GM19328 (cell line): ENCODE data around the gene ZNF607.
"Not testable (repeated sequence)": the region's sequence is repeated elsewhere in the genome, so short reads cannot be mapped to it uniquely, and the experiment has no call there.

Experiments used
- ATAC-seq: cut with Tn5 transposase; IDR thresholded peaks from one replicate; pipeline ENCODE4 v1.9.1; 2021; ENCODE audit warnings: mild to moderate bottlenecking, moderate library complexity; ENCODE audit not compliant: unreplicated experiment

Gene ZNF607

GRCh38 chr19:37719111-37719926 lies at the start of gene ZNF607:
Gene ZNF607, minus strand, starts transcription at chr19:37719761. Its CDS starts 8,143 bp downstream, at chr19:37711618.
- ATAC-seq = peak; percentile 97

- ATAC-seq = no peak
These were observed 43.9 kb upstream of the ZNF607 start for GRCh38 chr19:37763488-37763887.

DNA sequence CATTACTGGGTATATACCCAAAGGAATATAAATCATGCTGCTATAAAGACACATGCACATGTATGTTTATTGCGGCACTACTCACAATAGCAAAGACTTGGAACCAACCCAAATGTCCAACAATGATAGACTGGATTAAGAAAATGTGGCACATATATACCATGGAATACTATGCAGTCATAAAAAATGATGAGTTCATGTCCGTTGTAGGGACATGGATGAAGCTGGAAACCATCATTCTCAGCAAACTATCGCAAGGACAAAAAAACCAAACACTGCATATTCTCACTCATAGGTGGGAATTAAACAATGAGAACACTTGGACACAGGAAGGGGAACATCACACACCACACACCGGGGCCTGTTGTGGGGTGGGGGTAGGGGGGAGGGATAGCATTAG lies 38.1 kb upstream of the ZNF607 start:
- ATAC-seq = not testable (repeated sequence)

DNA sequence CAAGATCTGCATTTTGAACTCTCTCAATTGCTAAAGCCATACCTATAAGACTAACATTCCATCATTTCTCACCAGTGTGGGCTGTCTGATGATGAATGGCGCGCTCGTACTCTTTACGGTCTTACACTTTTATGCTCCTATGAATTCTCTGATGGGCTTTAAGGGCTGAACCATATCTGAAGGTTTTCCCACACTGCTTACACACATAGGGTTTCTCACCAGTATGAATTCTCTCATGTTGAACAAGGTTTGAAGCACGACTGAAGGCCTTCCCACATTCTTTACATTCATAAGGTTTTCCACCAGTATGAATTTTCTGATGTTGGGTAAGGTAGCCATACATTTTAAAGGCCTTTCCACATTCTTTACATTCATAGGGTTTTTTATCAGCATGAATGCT lies 18.8 kb upstream of the ZNF607 start:
- ATAC-seq = no peak

DNA sequence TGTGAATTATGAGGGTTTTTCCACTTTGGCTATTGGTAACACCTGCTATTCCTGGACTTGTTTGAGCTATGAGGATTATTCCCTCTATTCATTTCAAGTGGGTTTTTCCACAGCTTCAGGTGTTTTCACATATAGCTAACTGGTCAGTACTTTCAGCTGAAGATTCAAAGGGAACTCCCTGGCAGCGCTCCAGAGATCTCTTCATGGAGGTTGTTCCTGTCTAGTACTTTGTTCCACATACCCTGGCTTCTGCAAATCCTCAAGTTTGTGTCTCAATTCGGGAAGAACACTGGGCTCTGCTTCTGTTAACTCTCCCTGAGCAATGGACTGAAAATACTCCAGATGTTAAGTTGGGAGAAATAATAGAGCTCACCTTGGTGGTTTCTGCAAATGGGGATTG lies 5.6 kb upstream of the ZNF607 start:
- ATAC-seq = no peak

DNA sequence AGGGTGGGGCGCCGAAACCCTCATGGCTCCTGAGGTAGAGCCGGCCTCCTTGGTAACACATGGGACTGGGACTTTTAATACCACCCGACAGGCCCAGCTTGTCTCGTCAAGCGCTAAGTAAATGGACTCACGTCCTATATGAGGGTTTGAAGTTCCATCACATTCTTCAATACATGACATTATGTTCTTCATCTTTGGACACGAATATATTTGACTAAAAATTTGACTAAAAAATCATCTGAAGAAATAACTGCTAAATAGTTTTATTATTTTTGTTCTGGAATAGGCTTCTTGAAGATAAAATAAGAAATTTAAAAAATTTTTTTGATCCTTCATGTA lies 335 bp upstream of the ZNF607 start:
- ATAC-seq = no peak

GRCh38 chr19:37718304-37718703 lies 1.3 kb downstream of the ZNF607 start:
- ATAC-seq = no peak

DNA sequence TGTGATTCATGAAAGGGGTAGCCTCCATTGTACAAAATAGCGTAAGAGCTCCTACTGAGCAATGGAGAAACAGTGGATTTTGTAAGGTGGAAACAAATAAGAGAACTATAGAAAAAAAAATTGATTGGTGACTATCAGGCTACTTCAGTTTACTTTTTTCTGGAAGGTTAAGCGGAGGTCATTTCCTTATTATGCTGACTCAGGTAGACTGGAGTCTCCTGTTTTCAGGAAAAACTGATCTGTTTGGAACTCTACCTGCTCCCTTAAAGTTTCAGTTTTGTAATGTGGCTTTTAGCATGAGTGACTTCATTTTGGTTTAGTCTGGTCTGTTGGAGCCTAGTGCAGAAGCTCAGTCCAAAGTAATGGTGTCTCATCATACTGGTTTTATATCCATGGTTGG lies 3.4 kb downstream of the ZNF607 start:
- ATAC-seq = no peak

DNA sequence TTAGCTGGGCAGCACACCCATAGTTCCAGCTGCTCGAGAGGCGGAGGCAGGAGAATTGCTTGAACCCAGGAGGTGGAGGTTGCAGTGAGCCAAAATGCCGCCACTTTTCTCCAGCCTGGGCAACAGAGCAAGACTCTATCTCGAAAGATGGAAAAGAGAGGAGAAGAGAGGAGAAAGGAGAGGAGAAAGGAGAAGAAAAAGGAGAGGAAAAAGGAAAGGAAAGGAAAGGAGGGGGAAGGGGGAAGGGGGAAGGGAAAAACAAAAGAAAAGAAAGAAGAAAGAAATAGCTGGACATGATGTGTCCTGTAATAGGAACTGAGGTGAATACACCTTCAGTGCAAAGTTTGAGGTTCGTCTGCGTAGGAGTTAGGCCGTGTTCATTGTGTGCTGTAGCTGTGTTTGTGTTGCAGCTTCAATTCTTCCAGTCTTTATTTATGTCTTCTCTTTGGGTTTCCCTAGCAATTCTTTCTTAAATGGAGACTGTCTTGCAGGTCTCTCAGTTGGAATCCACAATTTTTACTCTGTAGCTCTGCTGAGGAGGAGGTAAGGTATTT lies 13.4 kb downstream of the ZNF607 start:
- no peak for ATAC-seq

DNA sequence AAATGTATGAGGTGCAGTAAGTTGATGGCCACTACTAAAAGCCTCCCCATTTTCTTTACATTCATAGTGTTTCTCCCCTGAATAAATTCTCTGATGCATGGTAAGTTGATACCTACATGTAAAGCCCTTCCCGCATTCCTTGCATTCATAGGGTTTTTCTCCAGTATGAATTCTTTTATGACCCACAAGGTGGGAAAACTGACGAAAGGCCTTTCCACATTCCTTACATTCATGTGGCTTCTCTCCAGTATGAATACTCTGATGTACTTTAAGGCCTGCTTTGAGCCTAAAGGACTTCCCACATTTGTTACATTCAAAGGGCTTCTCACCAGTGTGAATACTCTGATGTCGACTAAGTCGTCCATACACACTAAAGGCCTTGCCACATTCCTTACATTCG lies 20.5 kb downstream of the ZNF607 start:
- ATAC-seq = no peak

GRCh38 chr19:37698216-37698615 lies 21.3 kb downstream of the ZNF607 start:
- no peak for ATAC-seq

- ATAC-seq = no peak
These were observed 24.2 kb downstream of the ZNF607 start for GRCh38 chr19:37695144-37695899.

DNA sequence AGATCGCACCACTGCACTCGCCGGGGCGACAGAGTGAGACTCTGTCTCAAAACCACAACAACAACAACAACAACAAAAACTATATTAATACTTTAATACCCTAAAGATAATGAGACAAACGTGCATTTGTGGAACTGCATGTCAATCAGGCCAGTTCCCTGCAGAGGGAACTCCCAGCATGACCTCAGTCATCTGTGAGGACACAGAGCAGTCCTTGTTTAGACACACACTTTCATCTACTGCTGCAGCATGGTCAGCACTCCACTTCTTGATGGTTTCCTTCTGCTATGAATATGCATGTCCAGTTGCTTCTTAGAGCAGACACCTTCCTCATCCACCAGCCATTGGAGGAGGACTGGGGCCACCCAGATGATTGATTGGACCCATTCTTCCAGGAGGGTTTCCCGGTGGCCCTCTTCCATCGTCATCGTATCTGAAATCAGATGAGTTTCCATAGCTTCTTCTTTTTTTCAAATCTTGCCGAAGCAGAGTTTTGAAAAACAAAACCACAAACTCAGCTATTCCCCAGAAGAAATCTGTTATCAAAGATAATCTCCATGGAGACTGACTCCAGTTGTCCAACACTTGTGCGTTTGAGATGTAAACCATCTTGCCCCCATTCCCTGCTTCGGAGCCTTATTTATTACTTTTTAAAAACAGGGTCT lies 26.5 kb downstream of the ZNF607 start:
- ATAC-seq = no peak

GRCh38 chr19:37691881-37692504 lies 27.6 kb downstream of the ZNF607 start:
- no peak for ATAC-seq

DNA sequence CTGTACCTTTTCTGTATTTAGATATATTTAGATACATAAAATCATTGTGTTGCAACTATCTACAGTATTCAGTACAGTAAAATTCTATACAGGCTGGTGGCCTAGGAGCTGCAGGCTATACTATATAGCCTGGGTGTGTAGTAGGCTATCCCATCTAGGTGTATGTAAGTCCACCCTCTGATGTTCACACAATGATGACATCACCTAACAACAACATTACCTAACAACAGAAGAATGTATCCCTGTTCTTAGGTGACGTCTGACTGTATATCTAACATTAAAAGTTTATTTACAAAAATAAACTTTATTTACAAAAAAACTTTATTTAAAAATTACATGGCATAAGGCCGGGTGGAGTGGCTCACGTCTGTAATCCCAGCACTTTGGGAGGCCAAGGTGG lies 36.0 kb downstream of the ZNF607 start:
- ATAC-seq = no peak

- no peak for ATAC-seq
These were observed 50.1 kb downstream of the ZNF607 start for GRCh38 chr19:37669450-37669914.

- ATAC-seq = not testable (repeated sequence)
These were observed 62.4 kb downstream of the ZNF607 start for GRCh38 chr19:37657157-37657556.

- ATAC-seq = peak; percentile 63
These were observed 63.7 kb downstream of the ZNF607 start for GRCh38 chr19:37655689-37656371.

DNA sequence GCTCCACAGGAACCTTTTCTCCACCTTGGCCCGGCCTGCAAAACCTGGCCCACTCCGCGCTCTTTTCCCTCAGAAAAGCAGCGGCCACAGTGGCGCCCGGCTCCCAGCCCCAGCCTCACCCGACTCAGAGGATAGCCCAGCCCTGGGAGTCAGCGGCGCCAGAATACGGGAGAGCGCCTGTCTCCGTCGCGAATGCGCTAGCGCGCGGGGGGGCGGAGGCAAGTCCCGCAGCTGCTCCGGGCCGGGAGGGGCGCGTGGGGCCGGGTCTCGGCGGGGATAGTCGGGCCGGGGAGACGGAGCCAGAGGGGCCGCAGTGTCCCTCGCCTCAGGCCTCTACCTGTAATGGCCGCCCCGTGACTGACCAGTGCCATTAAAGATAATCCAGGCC lies 64.3 kb downstream of the ZNF607 start, which contains the start of gene ZFP30:
TSS of gene ZFP30 (minus strand) at position 165 of the 388 bp plus-strand sequence. CDS start 7,643 bp downstream, outside the sequence.
- peak; percentile 64 for ATAC-seq

DNA sequence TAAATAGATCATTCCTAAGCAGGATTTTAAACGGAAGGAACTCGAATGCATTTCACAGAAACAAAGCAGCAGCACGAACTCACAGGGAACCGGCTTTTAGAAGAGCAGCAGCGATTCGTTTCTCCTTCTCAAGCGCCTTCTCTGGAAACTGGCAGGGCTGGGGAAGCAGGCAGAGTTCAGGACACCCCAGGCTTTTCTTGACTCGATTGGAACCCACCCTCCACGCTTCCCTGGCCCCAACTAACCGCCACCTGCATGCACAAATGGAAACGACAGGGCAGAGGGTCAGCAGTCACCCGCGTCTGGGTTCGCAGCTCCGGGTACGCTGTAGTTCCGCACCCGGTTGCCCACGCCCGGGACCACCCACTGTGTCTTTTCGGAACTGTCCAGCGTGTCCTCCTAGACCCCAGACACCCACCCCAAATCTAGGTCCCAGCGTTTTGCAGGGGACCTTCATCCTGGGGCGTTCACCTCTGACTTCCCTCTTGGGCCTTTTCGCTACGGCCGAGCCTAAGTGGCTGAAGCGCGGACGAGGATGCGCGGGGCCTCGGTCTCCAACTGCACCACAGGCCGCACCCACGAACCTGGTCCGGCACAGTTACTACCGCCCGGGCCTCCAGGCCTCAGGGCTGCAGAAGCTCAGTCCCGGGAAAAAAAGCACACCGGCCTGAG lies 64.8 kb downstream of the ZNF607 start:
- peak; percentile 29 for ATAC-seq
